Natural killer cell treated with Interleukin-12 subunit alpha and Interleukin-12 subunit beta and Interleukin-15 and Interleukin-18, amount 100 ng/mL, for 72 hours (primary cell): ENCODE results near the gene ASB13. TPM values are rescaled to one million over a fixed set of nuclear protein-coding genes. Genes with fewer than 3 reads are reported as not detected.
A peak's percentile ranks its signal among the peaks of the same experiment; 100 is the strongest.
"Not testable (repeated sequence)": the region's sequence is repeated elsewhere in the genome, so short reads cannot be mapped to it uniquely, and the experiment has no call there.

Source experiments
- ATAC-seq, 2 donors: fragments of 150-1000 bp; cut with Tn5 transposase in 1 of 2; sonication (Bioruptor Pico), chemical (Tn5 transposase) in 1 of 2; 2 replicates each; pipeline ENCODE4 v1.10.0; 2021
- DNase-seq: peaks from one replicate; pipeline ENCODE4 v3.0.0; 2022; ENCODE audit warnings: low spot score
- H3K27ac Mint-ChIP-seq, 2 donors: 1 replicate in 1 of 2; 2 replicates in 1 of 2; pipeline ENCODE4 v1.8.0; 2022; ENCODE audit warnings: mixed read lengths in 2 of 2, mild to moderate bottlenecking in 1 of 2, moderate library complexity in 1 of 2
- H3K27me3 Mint-ChIP-seq, 2 donors: 1 replicate in 1 of 2; 2 replicates in 1 of 2; pipeline ENCODE4 v1.8.0; 2022; ENCODE audit warnings: mixed read lengths in 2 of 2
- H3K36me3 Mint-ChIP-seq: one replicate; pipeline ENCODE4 v1.8.0; 2022; ENCODE audit warnings: mixed read lengths
- H3K4me1 Mint-ChIP-seq, 2 donors: 1 replicate in 1 of 2; 2 replicates in 1 of 2; pipeline ENCODE4 v1.8.0; 2022; ENCODE audit warnings: low read depth in 2 of 2, mixed read lengths in 2 of 2, mild to moderate bottlenecking in 1 of 2
- H3K4me3 Mint-ChIP-seq: one replicate; pipeline ENCODE4 v1.8.0; 2022; ENCODE audit warnings: mixed read lengths
- H3K9me3 Mint-ChIP-seq: 2 replicates; pipeline ENCODE4 v1.8.0; 2022; ENCODE audit warnings: mixed read lengths
- total RNA-seq, 2 donors: library from RNA; stranded (reverse); gene quantifications; one replicate each; pipeline ENCODE4 v1.2.3, GENCODE V29; 2022

ASB13 gene
- total RNA-seq, 2 donors from 2014 or later, result 1.9 to 2.3 TPM

DNA sequence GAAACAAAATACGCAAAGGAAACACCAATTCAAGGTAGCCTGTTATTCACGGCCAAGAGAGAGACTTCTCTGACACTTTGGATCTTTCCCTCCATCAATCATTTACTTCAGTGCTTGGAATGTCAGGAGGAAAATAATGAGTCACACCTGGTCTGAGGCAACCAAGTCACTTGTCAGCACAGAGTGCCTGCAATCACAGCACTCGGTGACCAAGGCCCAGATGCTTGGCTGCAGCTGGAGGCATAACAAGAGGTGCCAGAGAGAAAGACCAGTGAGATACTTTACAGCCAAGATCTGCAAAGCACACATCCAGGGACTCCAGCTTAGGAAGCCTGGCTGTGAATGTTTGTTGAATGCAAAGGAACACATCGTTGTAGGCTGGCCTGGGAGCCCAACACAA lies 33.9 kb downstream of the ASB13 start:
- Mint-ChIP-seq H3K4me3 (no peak overlapping the region), H3K27me3 (peaks cover 7 to 20% of the 10 kb centered on the region in 2 donors), H3K9me3 (no peaks in the 10 kb centered on the region), H3K27ac (no peak overlapping the region), H3K36me3 (no peaks in the 10 kb centered on the region), H3K4me1 (peaks cover 9 to 20% of the 10 kb centered on the region in 2 donors)
- ATAC-seq, result no peak
- peak; percentile 34 for DNase-seq

GRCh38 chr10:5631936-5632335 lies 34.5 kb downstream of the ASB13 start:
- no peak overlapping the region for H3K27ac Mint-ChIP-seq
- H3K27me3 Mint-ChIP-seq, result peaks cover 7 to 20% of the 10 kb centered on the region in 2 donors
- H3K9me3 Mint-ChIP-seq, result no peaks in the 10 kb centered on the region
- peaks cover 9 to 20% of the 10 kb centered on the region in 2 donors for H3K4me1 Mint-ChIP-seq
- no peak for DNase-seq
- H3K36me3 Mint-ChIP-seq, result no peaks in the 10 kb centered on the region
- no peak overlapping the region for H3K4me3 Mint-ChIP-seq
- ATAC-seq, result no peak

- Mint-ChIP-seq H3K36me3 (no peaks in the 10 kb centered on the region), H3K9me3 (no peaks in the 10 kb centered on the region), H3K27me3 (peaks cover 9 to 20% of the 10 kb centered on the region in 2 donors), H3K4me3 (peak overlapping the region; percentile 49), H3K4me1 (peaks cover 9 to 20% of the 10 kb centered on the region in 2 donors), H3K27ac (no peak overlapping the region)
- DNase-seq (no peak), ATAC-seq (no peak)
Observed at GRCh38 chr10:5630112-5630436, 36.3 kb downstream of the ASB13 start.

DNA sequence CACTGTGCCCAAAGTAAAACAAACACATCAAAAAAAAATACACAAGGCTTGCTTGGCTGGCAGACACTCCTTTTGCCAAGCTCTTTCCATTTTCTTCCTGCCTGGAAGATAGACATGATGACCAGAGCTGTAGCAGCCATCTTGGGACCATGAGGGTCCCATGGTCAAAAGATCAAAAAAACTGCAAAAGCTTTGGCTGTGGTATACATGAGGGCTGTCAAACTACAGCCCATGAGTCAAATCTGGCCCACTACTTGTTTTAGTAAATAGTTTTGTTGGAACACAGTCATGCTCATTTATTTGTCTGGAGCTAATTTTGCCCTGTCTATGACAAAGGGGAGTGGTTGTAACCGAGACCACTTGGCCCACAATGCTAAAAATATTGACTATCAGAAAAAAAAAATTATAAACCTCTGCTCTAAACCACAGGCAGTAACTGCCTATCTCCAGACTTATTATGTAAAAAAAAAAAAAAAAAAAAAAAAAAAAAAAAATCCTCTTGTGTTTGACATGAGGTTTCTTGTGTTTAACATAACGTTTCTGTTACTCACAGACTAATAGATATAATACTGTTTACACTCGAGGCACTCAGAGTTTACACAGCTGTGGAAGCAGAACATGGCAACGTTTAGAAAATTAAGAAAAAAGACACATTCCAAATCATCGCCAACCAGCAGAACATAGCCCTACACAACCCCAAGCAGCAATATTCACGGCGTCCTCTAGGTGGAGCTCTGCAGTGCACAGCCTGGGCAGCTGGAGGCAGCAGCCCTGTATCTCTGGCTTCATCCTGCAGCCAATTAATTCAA lies 36.9 kb downstream of the ASB13 start:
- ATAC-seq (peak; percentile 75 to 86), DNase-seq (peak; percentile 80)
- Mint-ChIP-seq H3K4me3 (peak overlapping the region; percentile 53), H3K27me3 (peaks cover 9 to 20% of the 10 kb centered on the region in 2 donors), H3K4me1 (peaks cover 9 to 20% of the 10 kb centered on the region in 2 donors), H3K9me3 (no peaks in the 10 kb centered on the region), H3K27ac (peak overlapping the region in 1 of 2 donors; percentile 10), H3K36me3 (no peaks in the 10 kb centered on the region)

DNA sequence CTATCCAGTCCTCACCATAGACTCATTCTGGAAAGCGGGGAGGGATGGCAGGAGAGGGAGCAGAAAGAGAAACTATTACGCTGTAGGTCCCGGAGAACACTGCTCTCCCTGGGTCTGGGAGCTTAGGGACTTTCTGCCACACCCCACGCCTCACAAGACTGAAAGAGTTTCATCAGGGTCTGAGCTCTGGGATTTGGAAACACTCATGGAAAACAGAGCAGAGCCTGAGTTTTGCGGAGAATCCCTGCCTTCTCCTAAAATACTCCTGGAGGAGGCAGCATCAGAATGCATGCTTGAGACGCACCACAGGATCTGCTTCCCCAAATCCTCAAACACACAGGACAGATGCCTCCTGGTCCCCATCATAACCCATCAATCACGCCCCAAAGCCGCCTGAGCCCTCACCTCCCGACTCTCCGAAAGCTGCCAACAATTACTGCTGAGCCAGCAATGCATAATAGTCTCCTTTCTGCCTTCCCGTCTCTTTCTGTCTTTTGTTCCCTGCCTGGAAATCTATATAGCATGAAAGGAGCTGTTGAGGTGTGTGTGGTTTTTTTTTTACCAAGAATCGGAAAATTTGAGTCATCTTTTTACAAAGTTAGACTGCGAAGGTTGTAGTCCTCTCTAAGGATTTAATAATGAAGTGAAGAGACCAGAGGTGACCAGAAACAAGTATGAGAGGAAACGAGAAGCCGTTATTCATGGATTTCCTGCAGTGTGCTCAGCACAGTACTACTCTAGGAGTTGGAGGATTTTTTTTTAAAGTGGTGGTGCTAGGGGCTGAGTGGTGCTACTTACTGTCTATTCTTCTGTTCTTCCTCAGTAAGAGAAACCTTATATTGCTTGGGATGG lies 37.7 kb downstream of the ASB13 start:
- DNase-seq (peak; percentile 23), ATAC-seq (peak in 1 of 2 donors; percentile 78)
- H3K36me3 Mint-ChIP-seq, result no peaks in the 10 kb centered on the region
- H3K27ac Mint-ChIP-seq, result peak overlapping the region; percentile 10 to 11
- no peaks in the 10 kb centered on the region for H3K9me3 Mint-ChIP-seq
- H3K4me3 Mint-ChIP-seq, result peak overlapping the region; percentile 53
- peaks cover 9 to 20% of the 10 kb centered on the region in 2 donors for H3K27me3 Mint-ChIP-seq
- H3K4me1 Mint-ChIP-seq, result peaks cover 10 to 20% of the 10 kb centered on the region in 2 donors

- no peak for ATAC-seq
- Mint-ChIP-seq H3K9me3 (no peaks in the 10 kb centered on the region), H3K27ac (no peak overlapping the region), H3K27me3 (peaks cover 9 to 20% of the 10 kb centered on the region in 2 donors), H3K4me1 (peaks cover 11 to 20% of the 10 kb centered on the region in 2 donors), H3K36me3 (no peaks in the 10 kb centered on the region), H3K4me3 (peak overlapping the region; percentile 25)
- peak; percentile 34 for DNase-seq
Observed at GRCh38 chr10:5627486-5628044, 38.8 kb downstream of the ASB13 start.

DNA sequence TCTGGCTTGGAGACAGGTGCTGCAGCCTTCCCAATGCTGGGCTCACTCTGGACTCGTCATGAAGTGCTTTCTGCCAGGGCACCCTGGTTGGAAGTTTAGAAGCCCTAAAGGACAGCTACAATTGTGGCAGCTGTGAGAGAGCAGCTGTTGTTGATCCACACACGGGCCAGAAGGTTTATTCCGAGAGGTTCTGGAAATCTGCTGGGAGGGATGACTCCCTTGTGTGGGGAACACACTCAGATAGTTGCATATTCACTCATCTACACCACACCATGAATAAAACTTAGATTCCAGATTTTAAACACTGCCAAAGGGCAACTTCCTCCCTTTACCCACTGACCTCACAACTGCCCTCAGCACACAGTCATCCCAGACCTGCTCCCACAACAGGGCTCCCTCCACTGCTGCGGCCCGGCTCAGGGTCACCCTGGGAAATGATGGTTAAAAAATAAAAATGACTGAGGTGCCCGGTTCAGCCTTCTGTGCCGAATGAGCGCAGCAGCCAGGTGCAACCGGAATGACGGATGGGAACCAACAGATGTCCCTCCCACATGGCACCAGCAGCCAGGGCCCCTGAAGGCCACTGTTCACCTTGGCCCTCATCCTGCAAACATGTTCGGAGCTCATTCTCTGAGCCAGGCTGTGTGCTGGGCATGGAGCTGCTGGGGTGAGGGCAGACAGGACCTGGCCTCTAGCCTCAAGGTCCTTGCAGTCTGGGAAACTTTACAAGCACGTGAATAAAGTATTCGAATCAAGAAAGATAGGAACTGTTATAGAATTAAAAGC lies 40.2 kb downstream of the ASB13 start:
- Mint-ChIP-seq H3K9me3 (no peaks in the 10 kb centered on the region), H3K27ac (no peak overlapping the region), H3K27me3 (peaks cover 9 to 12% of the 10 kb centered on the region in 2 donors), H3K4me3 (no peak overlapping the region), H3K36me3 (no peaks in the 10 kb centered on the region), H3K4me1 (peaks cover 11 to 20% of the 10 kb centered on the region in 2 donors)
- ATAC-seq, result peak in 1 of 2 donors; percentile 63
- DNase-seq, result peak; percentile 38

- Mint-ChIP-seq H3K9me3 (no peaks in the 10 kb centered on the region), H3K36me3 (no peaks in the 10 kb centered on the region), H3K4me1 (peaks cover 8 to 16% of the 10 kb centered on the region in 2 donors), H3K27me3 (peaks cover 8 to 9% of the 10 kb centered on the region in 2 donors), H3K27ac (no peak overlapping the region), H3K4me3 (no peak overlapping the region)
- no peak for ATAC-seq
- DNase-seq, result peak; percentile 34
Observed at GRCh38 chr10:5624701-5625100, 41.7 kb downstream of the ASB13 start.

DNA sequence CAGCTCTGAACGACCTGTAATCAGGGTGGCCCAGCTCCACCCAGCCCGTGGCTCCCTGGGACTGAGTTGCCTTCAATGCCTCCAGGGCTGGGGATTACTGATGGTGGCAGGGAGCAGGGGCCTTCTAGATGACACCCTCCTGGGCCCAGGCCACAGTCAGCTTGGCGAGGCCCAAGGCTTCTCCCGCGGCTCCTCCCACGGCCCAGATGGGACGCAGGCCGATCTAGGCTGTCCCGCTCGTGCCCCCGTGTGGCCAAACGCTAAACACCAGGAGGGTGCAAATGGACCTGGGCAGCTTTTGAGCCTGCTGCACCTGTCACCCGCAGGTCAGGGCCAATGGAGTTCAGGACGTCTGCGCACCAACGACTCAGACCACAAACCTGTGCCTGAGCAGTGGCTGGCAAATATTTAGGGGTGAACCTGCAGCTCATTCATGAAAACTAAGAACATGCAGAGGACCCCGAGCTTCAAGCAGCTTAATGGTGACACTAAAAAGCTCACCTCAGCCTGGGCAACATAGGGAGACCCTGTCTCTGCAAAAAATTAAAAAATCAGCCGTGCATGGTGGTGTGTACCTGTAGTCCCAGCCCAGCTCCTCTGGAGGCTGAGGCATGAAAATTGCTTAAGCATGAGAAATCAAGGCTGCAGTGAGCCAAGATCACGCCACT lies 43.2 kb downstream of the ASB13 start:
- H3K36me3 Mint-ChIP-seq, result no peaks in the 10 kb centered on the region
- ATAC-seq, result peak; percentile 84 to 88
- peaks cover 2 to 4% of the 10 kb centered on the region in 2 donors for H3K4me1 Mint-ChIP-seq
- H3K4me3 Mint-ChIP-seq, result no peak overlapping the region
- no peak overlapping the region for H3K27ac Mint-ChIP-seq
- DNase-seq, result peak; percentile 77
- H3K27me3 Mint-ChIP-seq, result peaks cover 0 to 4% of the 10 kb centered on the region in 2 donors
- no peaks in the 10 kb centered on the region for H3K9me3 Mint-ChIP-seq

DNA sequence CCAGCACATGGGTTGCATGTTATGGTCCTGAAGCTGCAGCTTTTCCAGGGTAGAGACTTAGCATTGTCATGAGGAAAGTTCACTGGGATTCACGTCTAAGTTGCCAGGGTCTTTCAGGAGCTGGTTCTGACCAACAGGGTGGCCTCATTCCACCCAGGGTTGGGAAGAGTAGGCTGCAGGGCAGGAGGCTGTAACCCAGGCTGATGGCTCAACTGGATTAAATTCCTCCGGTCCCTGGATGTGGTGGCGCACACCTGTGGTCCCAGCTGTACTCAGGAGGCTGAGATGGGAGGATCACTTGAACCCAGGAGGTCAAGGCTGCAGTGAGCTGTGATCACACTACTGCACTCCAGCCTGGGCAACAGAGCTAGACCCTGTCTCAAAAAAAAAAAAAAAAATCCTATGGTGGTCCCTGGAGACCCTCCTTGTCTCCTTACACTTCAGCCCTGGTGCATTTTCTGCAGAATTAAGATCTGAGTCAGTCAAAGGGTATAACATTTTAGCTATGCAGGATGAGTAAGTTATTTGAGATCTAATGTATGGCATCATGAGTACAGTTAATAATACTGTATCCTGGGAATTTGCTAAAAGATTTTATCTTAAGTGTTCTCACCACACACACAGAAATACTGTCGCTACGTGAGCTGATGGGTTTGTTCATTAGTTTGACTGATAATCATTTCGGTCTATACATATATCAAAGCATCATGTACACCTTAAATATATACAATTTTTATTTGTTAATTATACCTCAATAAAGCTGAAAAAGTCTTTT lies 44.0 kb downstream of the ASB13 start:
- Mint-ChIP-seq H3K36me3 (no peaks in the 10 kb centered on the region), H3K27me3 (peaks cover 0 to 2% of the 10 kb centered on the region in 2 donors), H3K4me1 (peaks cover 0 to 2% of the 10 kb centered on the region in 2 donors), H3K9me3 (no peaks in the 10 kb centered on the region), H3K4me3 (no peak overlapping the region), H3K27ac (no peak overlapping the region)
- no peak for DNase-seq
- no peak for ATAC-seq

DNA sequence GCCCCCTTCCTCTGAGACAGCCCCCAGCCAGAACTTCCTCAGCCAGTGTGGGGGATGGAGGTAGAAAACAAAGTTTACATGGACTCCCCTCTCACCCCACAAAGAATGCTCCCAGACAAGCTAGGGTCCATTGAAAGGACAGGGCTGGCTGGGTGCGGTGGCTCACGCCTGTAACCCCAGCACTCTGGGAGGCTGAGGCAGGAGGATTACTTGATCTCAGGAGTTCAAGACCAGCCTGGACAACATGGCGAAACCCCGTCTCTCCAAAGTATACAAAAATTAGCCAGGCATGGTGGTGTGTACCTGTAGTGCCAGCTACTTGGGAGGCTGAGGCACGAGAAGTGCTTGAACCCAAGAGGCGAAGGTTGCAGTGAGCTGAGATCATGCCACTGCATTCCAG lies 45.0 kb downstream of the ASB13 start:
- H3K27me3 Mint-ChIP-seq, H3K36me3 Mint-ChIP-seq, H3K4me3 Mint-ChIP-seq, ATAC-seq, H3K27ac Mint-ChIP-seq, H3K4me1 Mint-ChIP-seq, H3K9me3 Mint-ChIP-seq: not testable (repeated sequence)
- peak; percentile 31 for DNase-seq

DNA sequence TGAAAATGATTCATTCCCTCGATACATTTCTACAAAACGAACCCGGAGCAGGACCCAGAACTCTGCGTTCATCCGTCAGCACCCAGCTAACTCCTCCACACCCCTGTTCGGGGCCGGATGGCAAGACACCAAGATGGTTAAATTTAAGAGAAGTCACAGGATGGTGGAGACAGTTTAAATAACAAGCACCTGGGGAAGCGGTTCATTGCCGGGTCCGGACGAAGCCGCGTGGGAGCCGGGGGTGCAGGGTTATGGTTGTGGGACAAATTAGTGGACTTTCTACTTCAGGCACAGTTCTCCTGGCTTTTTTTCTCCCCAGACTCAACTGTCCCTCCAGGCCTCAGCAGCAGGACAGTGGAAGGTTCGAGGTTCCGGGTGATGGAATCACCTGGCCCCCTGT lies 45.4 kb downstream of the ASB13 start:
- DNase-seq (peak; percentile 35), ATAC-seq (no peak)
- Mint-ChIP-seq H3K9me3 (no peaks in the 10 kb centered on the region), H3K4me1 (peaks cover 0 to 2% of the 10 kb centered on the region in 2 donors), H3K27me3 (no peaks in the 10 kb centered on the region), H3K4me3 (no peak overlapping the region), H3K27ac (peak overlapping the region in 1 of 2 donors; percentile 59), H3K36me3 (no peaks in the 10 kb centered on the region)
